ENCODE measurements around the gene LIMS1.
"Not testable (repeated sequence)": the region's sequence is repeated elsewhere in the genome, so short reads cannot be mapped to it uniquely, and the experiment has no call there.

Gene LIMS1

DNA sequence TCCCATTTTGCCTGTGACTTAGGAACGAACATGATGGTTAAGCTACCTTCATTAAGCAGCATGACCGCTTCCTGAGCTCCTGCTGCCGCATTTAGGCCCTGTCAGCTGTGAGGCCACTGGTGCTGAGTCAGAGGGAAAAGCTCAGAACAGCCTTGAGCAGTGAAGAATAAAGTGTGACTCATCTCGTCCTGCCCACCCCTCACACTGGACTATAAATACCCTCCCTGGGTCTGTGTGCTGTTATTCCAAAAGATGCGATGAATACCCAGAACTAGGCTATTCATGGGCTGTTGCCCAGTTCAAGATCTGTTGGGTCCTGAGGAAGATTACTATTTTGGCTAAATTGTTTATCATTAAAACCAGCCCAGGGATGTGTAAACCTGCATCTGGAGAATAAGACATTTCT is 127.9 kb downstream of the LIMS1 start:
- H3K4me1 ChIP-seq (ENCODE audit: control insufficient read depth, insufficient read depth, low read length); H3K9me3 ChIP-seq (ENCODE audit: control insufficient read depth, insufficient read depth, low read depth, low read length); H3K36me3 ChIP-seq (ENCODE audit: control insufficient read depth in 2 of 2, insufficient read depth in 1 of 2, low read length in 2 of 2); H3K4me3 ChIP-seq (ENCODE audit: low read depth, low read length); POLR2A ChIA-PET; CTCF ChIA-PET; H3K27ac ChIP-seq (ENCODE audit: extremely low read depth, low read depth, low read length): not testable (repeated sequence)
- 0 out of 2 replicates have a peak, but pooled peaks have one; percentile 30 for TF ChIP-seq ZNF600 (tag by site-specific recombination; IDR thresholded peaks at IDR 0.05)
- peak; percentile 29; the same call in 1 of the 2 replicates for TF ChIP-seq ZNF341 (tag by site-specific recombination; IDR thresholded peaks at IDR 0.05; ENCODE audit: low read depth)
- TF ChIP-seq SP7 (tag by site-specific recombination; IDR thresholded peaks at IDR 0.05), result 0 out of 2 replicates have a peak, but pooled peaks have one; percentile 27
- 0 out of 2 replicates have a peak, but pooled peaks have one; percentile 49 for TF ChIP-seq ZNF660 (tag by site-specific recombination; IDR thresholded peaks at IDR 0.05)

- H3K27ac ChIP-seq (ENCODE audit: extremely low read depth, low read depth, low read length); CTCF ChIA-PET; H3K4me1 ChIP-seq (ENCODE audit: control insufficient read depth, insufficient read depth, low read length); H3K9me3 ChIP-seq (ENCODE audit: control insufficient read depth, insufficient read depth, low read depth, low read length); H3K4me3 ChIP-seq (ENCODE audit: low read depth, low read length); H3K36me3 ChIP-seq (ENCODE audit: control insufficient read depth in 2 of 2, insufficient read depth in 1 of 2, low read length in 2 of 2); POLR2A ChIA-PET: not testable (repeated sequence)
These were observed 129.1 kb downstream of the LIMS1 start for GRCh38 chr2:108663346-108663745.

DNA sequence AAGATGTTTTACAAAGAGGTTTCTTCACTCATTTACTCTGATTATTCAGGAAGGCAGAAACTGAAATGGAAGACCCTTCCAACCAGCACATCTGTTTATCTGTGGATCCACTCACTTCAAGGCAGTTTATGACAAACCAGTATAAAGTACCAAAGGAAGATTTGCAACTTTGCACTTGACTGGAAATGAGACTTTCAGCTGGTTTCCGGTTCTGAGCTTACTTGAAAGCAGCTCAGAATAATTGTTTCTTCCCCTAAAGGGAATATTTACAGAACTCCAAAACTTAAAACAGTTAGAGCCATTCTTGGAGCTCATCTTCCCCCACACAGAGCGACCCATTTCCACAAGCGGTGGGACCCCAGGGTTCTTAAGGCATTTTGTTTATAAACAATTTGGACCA is 129.8 kb downstream of the LIMS1 start:
- H3K36me3 ChIP-seq (ENCODE audit: control insufficient read depth in 2 of 2, insufficient read depth in 1 of 2, low read length in 2 of 2); CTCF ChIA-PET; H3K4me1 ChIP-seq (ENCODE audit: control insufficient read depth, insufficient read depth, low read length); H3K27ac ChIP-seq (ENCODE audit: extremely low read depth, low read depth, low read length); POLR2A ChIA-PET; H3K4me3 ChIP-seq (ENCODE audit: low read depth, low read length); H3K9me3 ChIP-seq (ENCODE audit: control insufficient read depth, insufficient read depth, low read depth, low read length): not testable (repeated sequence)

- CTCF ChIA-PET, POLR2A ChIA-PET: not testable (repeated sequence)
These were observed 130.7 kb downstream of the LIMS1 start for GRCh38 chr2:108664979-108665378.

GRCh38 chr2:108665975-108666374 is 131.7 kb downstream of the LIMS1 start:
- H3K9me3 ChIP-seq (ENCODE audit: control insufficient read depth, insufficient read depth, low read depth, low read length); H3K27ac ChIP-seq (ENCODE audit: extremely low read depth, low read depth, low read length); POLR2A ChIA-PET; H3K4me1 ChIP-seq (ENCODE audit: control insufficient read depth, insufficient read depth, low read length); CTCF ChIA-PET; H3K36me3 ChIP-seq (ENCODE audit: control insufficient read depth in 2 of 2, insufficient read depth in 1 of 2, low read length in 2 of 2); H3K4me3 ChIP-seq (ENCODE audit: low read depth, low read length): not testable (repeated sequence)

More at GRCh38 chr2:108664979-108665378, 130.7 kb downstream of the LIMS1 start:
- H3K4me3 ChIP-seq (ENCODE audit: low read depth, low read length); H3K27ac ChIP-seq (ENCODE audit: extremely low read depth, low read depth, low read length); H3K4me1 ChIP-seq (ENCODE audit: control insufficient read depth, insufficient read depth, low read length); H3K9me3 ChIP-seq (ENCODE audit: control insufficient read depth, insufficient read depth, low read depth, low read length); H3K36me3 ChIP-seq (ENCODE audit: control insufficient read depth in 2 of 2, insufficient read depth in 1 of 2, low read length in 2 of 2): not testable (repeated sequence)

- CTCF ChIA-PET; H3K36me3 ChIP-seq (ENCODE audit: control insufficient read depth in 2 of 2, insufficient read depth in 1 of 2, low read length in 2 of 2); H3K9me3 ChIP-seq (ENCODE audit: control insufficient read depth, insufficient read depth, low read depth, low read length); POLR2A ChIA-PET; H3K4me1 ChIP-seq (ENCODE audit: control insufficient read depth, insufficient read depth, low read length); H3K27ac ChIP-seq (ENCODE audit: extremely low read depth, low read depth, low read length); H3K4me3 ChIP-seq (ENCODE audit: low read depth, low read length): not testable (repeated sequence)
These were observed 132.9 kb downstream of the LIMS1 start for GRCh38 chr2:108667140-108667539.

DNA sequence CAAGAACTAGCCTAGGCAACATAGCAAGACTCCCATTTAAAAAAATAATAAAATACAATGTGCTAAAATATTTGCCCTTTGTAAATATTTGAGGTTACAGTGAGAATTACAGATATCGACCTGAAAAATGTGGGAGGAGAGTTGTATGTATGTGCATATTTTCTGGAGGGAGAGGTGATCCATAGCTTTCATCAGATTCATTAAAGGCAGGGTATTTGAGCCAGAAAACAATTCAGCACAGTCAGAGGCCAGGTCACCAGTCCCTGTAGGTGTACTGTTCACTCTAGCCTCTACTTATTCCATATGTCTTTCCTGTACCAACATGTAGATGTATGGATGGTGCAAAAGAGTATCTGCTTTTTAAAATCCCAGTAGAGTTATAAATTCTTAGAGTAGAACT is 136.0 kb downstream of the LIMS1 start:
- H3K4me1 ChIP-seq (ENCODE audit: control insufficient read depth, insufficient read depth, low read length); H3K9me3 ChIP-seq (ENCODE audit: control insufficient read depth, insufficient read depth, low read depth, low read length); POLR2A ChIA-PET; H3K36me3 ChIP-seq (ENCODE audit: control insufficient read depth in 2 of 2, insufficient read depth in 1 of 2, low read length in 2 of 2); H3K4me3 ChIP-seq (ENCODE audit: low read depth, low read length); H3K27ac ChIP-seq (ENCODE audit: extremely low read depth, low read depth, low read length); CTCF ChIA-PET: not testable (repeated sequence)

GRCh38 chr2:108672200-108672805 is 138.0 kb downstream of the LIMS1 start:
- H3K9me3 ChIP-seq (ENCODE audit: control insufficient read depth, insufficient read depth, low read depth, low read length); H3K36me3 ChIP-seq (ENCODE audit: control insufficient read depth in 2 of 2, insufficient read depth in 1 of 2, low read length in 2 of 2); CTCF ChIA-PET: not testable (repeated sequence)

GRCh38 chr2:108676522-108676921 is 142.3 kb downstream of the LIMS1 start:
- POLR2A ChIA-PET; H3K36me3 ChIP-seq (ENCODE audit: control insufficient read depth in 2 of 2, insufficient read depth in 1 of 2, low read length in 2 of 2); H3K4me1 ChIP-seq (ENCODE audit: control insufficient read depth, insufficient read depth, low read length); H3K27ac ChIP-seq (ENCODE audit: extremely low read depth, low read depth, low read length); H3K9me3 ChIP-seq (ENCODE audit: control insufficient read depth, insufficient read depth, low read depth, low read length); H3K4me3 ChIP-seq (ENCODE audit: low read depth, low read length): not testable (repeated sequence)
- CTCF ChIA-PET, result interaction anchor here (0.5 kb wide), 1 partner anchor 97 kb away, joined by 5 read pairs; no protein-coding TSS in a partner anchor

More at GRCh38 chr2:108672200-108672805, 138.0 kb downstream of the LIMS1 start:
- POLR2A ChIA-PET; H3K4me3 ChIP-seq (ENCODE audit: low read depth, low read length); H3K4me1 ChIP-seq (ENCODE audit: control insufficient read depth, insufficient read depth, low read length); H3K27ac ChIP-seq (ENCODE audit: extremely low read depth, low read depth, low read length): not testable (repeated sequence)

- H3K4me3 ChIP-seq (ENCODE audit: low read depth, low read length); H3K4me1 ChIP-seq (ENCODE audit: control insufficient read depth, insufficient read depth, low read length); H3K27ac ChIP-seq (ENCODE audit: extremely low read depth, low read depth, low read length); H3K9me3 ChIP-seq (ENCODE audit: control insufficient read depth, insufficient read depth, low read depth, low read length); CTCF ChIA-PET; POLR2A ChIA-PET: not testable (repeated sequence)
- H3K36me3 ChIP-seq (ENCODE audit: control insufficient read depth in 2 of 2, insufficient read depth in 1 of 2, low read length in 2 of 2), result peaks cover 0 to 11% of the 10 kb centered on the region in 2 experiments; a peak in 2 of 3 replicates
These were observed 143.0 kb downstream of the LIMS1 start for GRCh38 chr2:108677239-108677744.
